ENCODE measurements around the gene MAPK8IP2. TPM values are rescaled to one million over a fixed set of nuclear protein-coding genes. Genes with fewer than 3 reads are reported as not detected.

The MAPK8IP2 gene
- total RNA-seq, 1 experiment from 2014 or later, result 7.8 TPM

DNA sequence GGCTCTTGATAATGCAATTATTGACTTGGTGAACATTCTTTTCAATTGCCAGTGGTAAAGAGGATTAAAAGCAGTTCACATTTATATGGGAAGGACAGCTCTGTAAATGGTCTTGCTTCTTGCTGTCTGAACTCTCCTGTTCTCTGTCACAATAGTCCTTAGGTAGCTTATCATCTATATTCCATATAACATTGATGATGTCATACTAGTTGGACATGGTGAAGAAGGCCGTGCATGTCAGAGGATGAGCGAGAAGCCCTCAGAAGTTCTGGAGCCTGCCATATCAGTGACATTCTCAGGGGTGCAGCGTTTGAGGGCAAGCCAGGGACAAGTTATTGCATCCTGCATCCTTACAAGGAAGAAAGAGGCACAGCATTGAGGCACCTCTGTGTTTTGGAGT, 15.4 kb upstream of the MAPK8IP2 start:
- TF ChIP-seq, protein P1, sequence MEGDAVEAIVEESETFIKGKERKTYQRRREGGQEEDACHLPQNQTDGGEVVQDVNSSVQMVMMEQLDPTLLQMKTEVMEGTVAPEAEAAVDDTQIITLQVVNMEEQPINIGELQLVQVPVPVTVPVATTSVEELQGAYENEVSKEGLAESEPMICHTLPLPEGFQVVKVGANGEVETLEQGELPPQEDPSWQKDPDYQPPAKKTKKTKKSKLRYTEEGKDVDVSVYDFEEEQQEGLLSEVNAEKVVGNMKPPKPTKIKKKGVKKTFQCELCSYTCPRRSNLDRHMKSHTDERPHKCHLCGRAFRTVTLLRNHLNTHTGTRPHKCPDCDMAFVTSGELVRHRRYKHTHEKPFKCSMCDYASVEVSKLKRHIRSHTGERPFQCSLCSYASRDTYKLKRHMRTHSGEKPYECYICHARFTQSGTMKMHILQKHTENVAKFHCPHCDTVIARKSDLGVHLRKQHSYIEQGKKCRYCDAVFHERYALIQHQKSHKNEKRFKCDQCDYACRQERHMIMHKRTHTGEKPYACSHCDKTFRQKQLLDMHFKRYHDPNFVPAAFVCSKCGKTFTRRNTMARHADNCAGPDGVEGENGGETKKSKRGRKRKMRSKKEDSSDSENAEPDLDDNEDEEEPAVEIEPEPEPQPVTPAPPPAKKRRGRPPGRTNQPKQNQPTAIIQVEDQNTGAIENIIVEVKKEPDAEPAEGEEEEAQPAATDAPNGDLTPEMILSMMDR (conservative IDR thresholded peaks at IDR 0.05; ENCODE audit: low read depth, low read length), result no peak
- TF ChIP-seq EZH2 (IDR thresholded peaks at IDR 0.05; ENCODE audit: borderline replicate concordance, low read depth, low read length, poor library complexity, severe bottlenecking), result no peak
- Histone ChIP-seq H3K27me3 (replicated peaks; ENCODE audit: insufficient read depth, low read depth, low read length, poor library complexity) (peaks cover 3% of the 10 kb centered on the region), H3K4me3 (ENCODE audit: low read depth, low read length, poor library complexity, severe bottlenecking) (no peak overlapping the region), H3K9me3 (ENCODE audit: low read depth, low read length, poor library complexity, severe bottlenecking) (no peaks in the 10 kb centered on the region), H3K4me1 (ENCODE audit: insufficient read depth, low read length, poor library complexity, severe bottlenecking) (no peaks in the 10 kb centered on the region), H3K27ac (ENCODE audit: low read depth, low read length, poor library complexity, severe bottlenecking) (no peak overlapping the region), H3K36me3 (ENCODE audit: insufficient read depth, low read length, poor library complexity, severe bottlenecking) (no peaks in the 10 kb centered on the region)
- BruUV-seq (replicated peaks), result no TSS peak
- POLR2A ChIA-PET (ENCODE audit: low non-redundant PET), result no interaction called here
- no peak for DNase-seq (ENCODE audit: low spot score)
- CTCF ChIA-PET, result no interaction called here
- intact Hi-C loops (cut with micrococcal nuclease; ENCODE audit: unreplicated experiment), result no loop called here

DNA sequence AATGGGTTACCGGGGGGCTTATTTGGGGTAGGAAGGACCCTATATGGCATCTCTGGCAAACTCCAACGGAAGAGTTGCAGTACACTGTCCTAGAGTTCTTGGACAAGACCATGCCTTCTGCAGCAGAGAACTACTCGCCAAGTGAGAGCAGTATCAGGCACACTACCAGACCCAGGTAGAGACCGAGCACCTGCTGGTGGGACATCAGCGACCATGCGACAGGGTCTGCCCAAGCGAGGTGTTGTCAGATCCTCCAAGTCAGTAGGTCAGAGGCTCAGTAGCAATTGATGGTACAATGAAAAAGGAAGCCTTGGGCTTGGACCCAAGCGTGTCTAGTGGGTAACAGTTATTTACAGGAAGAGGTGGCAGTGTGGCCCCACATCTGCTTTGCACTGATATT, 14.8 kb upstream of the MAPK8IP2 start:
- no peak for DNase-seq (ENCODE audit: low spot score)
- Histone ChIP-seq H3K36me3 (ENCODE audit: insufficient read depth, low read length, poor library complexity, severe bottlenecking) (no peaks in the 10 kb centered on the region), H3K27me3 (replicated peaks; ENCODE audit: insufficient read depth, low read depth, low read length, poor library complexity) (peaks cover 4% of the 10 kb centered on the region), H3K4me1 (ENCODE audit: insufficient read depth, low read length, poor library complexity, severe bottlenecking) (no peaks in the 10 kb centered on the region), H3K9me3 (ENCODE audit: low read depth, low read length, poor library complexity, severe bottlenecking) (no peaks in the 10 kb centered on the region), H3K4me3 (ENCODE audit: low read depth, low read length, poor library complexity, severe bottlenecking) (no peak overlapping the region), H3K27ac (ENCODE audit: low read depth, low read length, poor library complexity, severe bottlenecking) (no peak overlapping the region)
- no TSS peak for BruUV-seq (replicated peaks)
- POLR2A ChIA-PET (ENCODE audit: low non-redundant PET), result no interaction called here
- TF ChIP-seq, protein P1 (conservative IDR thresholded peaks at IDR 0.05; ENCODE audit: low read depth, low read length), result no peak
- no peak for TF ChIP-seq EZH2 (IDR thresholded peaks at IDR 0.05; ENCODE audit: borderline replicate concordance, low read depth, low read length, poor library complexity, severe bottlenecking)
- intact Hi-C loops (cut with micrococcal nuclease; ENCODE audit: unreplicated experiment), result no loop called here
- CTCF ChIA-PET, result no interaction called here

DNA sequence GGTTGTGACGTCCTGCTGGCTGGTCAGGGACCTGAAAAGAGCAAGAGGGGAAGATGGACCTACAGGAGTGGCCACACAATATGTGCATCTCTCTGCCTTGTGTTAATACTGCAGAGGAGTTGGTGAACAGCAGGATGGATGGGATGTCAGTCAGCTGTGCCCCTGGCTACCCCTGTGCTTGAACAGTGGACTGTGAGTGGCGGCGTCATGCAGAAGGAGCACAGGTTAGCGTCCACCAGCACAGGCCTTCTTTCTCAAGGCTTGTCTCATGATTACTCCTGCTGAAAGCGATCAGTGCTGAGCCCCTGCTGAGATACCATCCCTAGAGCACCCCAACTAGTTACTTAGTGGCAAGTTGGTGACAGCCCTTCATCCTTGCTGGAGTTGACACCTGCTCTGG, 14.2 kb upstream of the MAPK8IP2 start:
- Histone ChIP-seq H3K27me3 (replicated peaks; ENCODE audit: insufficient read depth, low read depth, low read length, poor library complexity) (peaks cover 4% of the 10 kb centered on the region), H3K4me1 (ENCODE audit: insufficient read depth, low read length, poor library complexity, severe bottlenecking) (no peaks in the 10 kb centered on the region), H3K27ac (ENCODE audit: low read depth, low read length, poor library complexity, severe bottlenecking) (no peak overlapping the region), H3K9me3 (ENCODE audit: low read depth, low read length, poor library complexity, severe bottlenecking) (no peaks in the 10 kb centered on the region), H3K4me3 (ENCODE audit: low read depth, low read length, poor library complexity, severe bottlenecking) (no peak overlapping the region), H3K36me3 (ENCODE audit: insufficient read depth, low read length, poor library complexity, severe bottlenecking) (no peaks in the 10 kb centered on the region)
- intact Hi-C loops (cut with micrococcal nuclease; ENCODE audit: unreplicated experiment), result no loop called here
- no peak for DNase-seq (ENCODE audit: low spot score)
- no TSS peak for BruUV-seq (replicated peaks)
- CTCF ChIA-PET, result no interaction called here
- POLR2A ChIA-PET (ENCODE audit: low non-redundant PET), result no interaction called here
- TF ChIP-seq, protein P1 (conservative IDR thresholded peaks at IDR 0.05; ENCODE audit: low read depth, low read length), result no peak
- TF ChIP-seq EZH2 (IDR thresholded peaks at IDR 0.05; ENCODE audit: borderline replicate concordance, low read depth, low read length, poor library complexity, severe bottlenecking), result no peak
